Measurements from ENCODE around the gene SGCE. TPM values are rescaled to one million over a fixed set of nuclear protein-coding genes. Genes with fewer than 3 reads are reported as not detected.
A peak's percentile ranks its signal among the peaks of the same experiment; 100 is the strongest.

The SGCE gene
- total RNA-seq, 1 donor from 2014 or later = 51.3 TPM

DNA sequence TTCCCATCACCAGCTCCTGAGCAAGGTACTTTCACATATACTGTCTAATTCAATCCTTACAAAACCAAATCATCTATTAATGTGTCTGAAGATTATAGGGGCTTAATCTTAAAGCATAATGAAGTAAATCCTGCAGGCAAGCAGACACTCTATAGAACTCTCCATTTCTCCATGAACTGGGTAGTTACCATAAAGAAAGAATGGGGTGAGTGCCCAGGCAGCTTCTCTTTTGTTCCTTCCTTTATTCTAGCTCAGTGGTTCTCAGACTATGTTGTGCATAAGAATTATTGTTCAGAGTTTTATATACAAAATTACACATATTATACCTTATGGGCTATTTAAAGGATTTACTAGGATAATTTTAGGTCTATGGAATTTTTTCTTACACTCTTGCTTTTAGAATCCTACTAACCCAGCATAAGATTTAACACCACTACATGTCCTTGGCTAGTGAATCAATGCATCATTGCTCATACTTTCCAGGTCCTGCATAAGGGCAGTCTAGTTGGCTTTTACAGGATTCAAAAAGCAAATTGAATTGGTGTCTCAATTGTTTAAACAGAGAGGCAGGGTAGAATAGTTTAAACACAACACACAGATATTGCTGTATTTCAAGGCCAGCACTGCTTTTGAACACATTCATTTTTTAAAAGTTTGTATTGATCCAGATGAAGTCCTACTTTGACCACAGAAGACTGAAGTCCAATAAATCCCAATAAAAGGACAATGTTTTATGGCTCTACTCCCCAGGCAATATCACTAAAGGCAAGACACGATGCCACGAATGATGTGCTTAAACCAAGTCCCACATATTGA lies 12.9 kb downstream of the SGCE start:
- Mint-ChIP-seq H3K36me3 (peaks cover 3% of the 10 kb centered on the region), H3K27ac (no peak overlapping the region), H3K4me3 (no peak overlapping the region), H3K27me3 (ENCODE audit: low read depth) (no peaks in the 10 kb centered on the region), H3K9me3 (no peaks in the 10 kb centered on the region), H3K4me1 (peaks cover 22% of the 10 kb centered on the region)
- DNase-seq (ENCODE audit: low spot score in 2 of 2, unreplicated experiment in 2 of 2) = no peak
- TF ChIP-seq, protein P1, sequence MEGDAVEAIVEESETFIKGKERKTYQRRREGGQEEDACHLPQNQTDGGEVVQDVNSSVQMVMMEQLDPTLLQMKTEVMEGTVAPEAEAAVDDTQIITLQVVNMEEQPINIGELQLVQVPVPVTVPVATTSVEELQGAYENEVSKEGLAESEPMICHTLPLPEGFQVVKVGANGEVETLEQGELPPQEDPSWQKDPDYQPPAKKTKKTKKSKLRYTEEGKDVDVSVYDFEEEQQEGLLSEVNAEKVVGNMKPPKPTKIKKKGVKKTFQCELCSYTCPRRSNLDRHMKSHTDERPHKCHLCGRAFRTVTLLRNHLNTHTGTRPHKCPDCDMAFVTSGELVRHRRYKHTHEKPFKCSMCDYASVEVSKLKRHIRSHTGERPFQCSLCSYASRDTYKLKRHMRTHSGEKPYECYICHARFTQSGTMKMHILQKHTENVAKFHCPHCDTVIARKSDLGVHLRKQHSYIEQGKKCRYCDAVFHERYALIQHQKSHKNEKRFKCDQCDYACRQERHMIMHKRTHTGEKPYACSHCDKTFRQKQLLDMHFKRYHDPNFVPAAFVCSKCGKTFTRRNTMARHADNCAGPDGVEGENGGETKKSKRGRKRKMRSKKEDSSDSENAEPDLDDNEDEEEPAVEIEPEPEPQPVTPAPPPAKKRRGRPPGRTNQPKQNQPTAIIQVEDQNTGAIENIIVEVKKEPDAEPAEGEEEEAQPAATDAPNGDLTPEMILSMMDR (IDR thresholded peaks at IDR 0.05; ENCODE audit: unreplicated experiment) = no peak

DNA sequence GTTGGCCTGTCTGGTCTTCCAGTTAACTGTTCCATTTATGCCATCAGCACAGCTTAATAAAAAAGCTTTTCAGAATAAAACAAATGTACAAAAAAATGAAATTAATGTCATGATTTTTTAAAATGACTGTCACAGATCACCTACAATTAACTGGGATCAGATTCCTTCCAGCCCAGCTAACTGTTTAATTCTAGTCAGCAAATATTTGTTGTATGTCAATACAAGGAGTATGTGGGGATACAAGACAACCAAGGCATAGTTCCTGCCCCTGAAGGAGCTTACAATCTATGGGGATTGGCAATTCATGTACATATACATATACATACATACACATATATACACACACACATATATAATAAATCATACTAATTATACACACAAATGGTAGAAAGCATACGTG lies 16.5 kb downstream of the SGCE start:
- Mint-ChIP-seq H3K27me3 (ENCODE audit: low read depth) (no peaks in the 10 kb centered on the region), H3K4me3 (no peak overlapping the region)

DNA sequence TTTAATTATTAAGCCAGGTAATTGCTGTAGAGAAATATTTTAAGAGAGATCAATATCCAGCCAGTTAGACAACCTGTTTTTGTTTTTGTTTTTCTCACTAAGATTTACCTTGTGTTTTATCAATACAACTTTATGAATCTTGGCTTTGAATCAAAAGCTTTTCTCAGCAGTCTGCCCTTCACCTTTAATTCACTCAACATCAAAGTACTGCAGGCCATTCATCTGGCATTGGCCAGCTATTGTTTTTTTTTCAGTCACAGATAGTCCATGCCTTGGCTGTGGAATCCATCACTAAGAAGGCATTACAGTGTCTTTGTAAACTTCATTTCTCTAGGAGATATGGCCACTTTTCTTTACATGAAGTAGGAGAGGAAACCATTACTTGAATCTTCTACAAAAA lies 20.2 kb downstream of the SGCE start:
- Mint-ChIP-seq H3K4me1 (peaks cover 48% of the 10 kb centered on the region), H3K9me3 (no peaks in the 10 kb centered on the region), H3K27ac (peak overlapping the region; percentile 48), H3K36me3 (peaks cover 8% of the 10 kb centered on the region), H3K4me3 (no peak overlapping the region), H3K27me3 (ENCODE audit: low read depth) (no peaks in the 10 kb centered on the region)
- TF ChIP-seq, protein P1 (IDR thresholded peaks at IDR 0.05; ENCODE audit: unreplicated experiment) = no peak
- no peak for DNase-seq (ENCODE audit: low spot score in 2 of 2, unreplicated experiment in 2 of 2)

More for the DNA sequence above, 16.5 kb downstream of the SGCE start:
- Mint-ChIP-seq H3K27ac (no peak overlapping the region), H3K9me3 (no peaks in the 10 kb centered on the region), H3K4me1 (peaks cover 25% of the 10 kb centered on the region), H3K36me3 (peaks cover 8% of the 10 kb centered on the region)
- TF ChIP-seq, protein P1 (IDR thresholded peaks at IDR 0.05; ENCODE audit: unreplicated experiment) = no peak
- DNase-seq (ENCODE audit: low spot score in 2 of 2, unreplicated experiment in 2 of 2) = no peak

DNA sequence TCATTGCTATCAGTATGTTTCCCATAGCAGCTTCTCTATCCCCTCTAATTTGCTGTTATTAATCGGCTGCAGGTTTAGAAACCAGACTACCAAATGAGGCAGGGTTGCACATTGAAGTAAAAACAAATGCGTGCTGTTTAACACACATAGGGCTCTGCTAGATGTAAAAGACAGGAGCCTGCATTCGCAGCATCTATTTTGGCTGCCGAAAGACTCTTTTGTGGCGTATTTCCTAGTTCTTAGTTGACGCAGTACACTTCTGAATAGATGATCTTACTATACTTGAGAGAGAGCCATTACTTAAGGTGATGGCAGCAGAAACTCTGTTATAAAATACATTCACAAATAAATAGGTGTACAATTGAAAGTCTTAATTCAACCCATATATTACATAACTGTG lies 21.4 kb downstream of the SGCE start:
- no peak for DNase-seq (ENCODE audit: low spot score in 2 of 2, unreplicated experiment in 2 of 2)
- H3K36me3 Mint-ChIP-seq = peaks cover 5% of the 10 kb centered on the region
- no peaks in the 10 kb centered on the region for H3K9me3 Mint-ChIP-seq
- H3K27ac Mint-ChIP-seq = peak overlapping the region; percentile 62
- TF ChIP-seq, protein P1 (IDR thresholded peaks at IDR 0.05; ENCODE audit: unreplicated experiment) = no peak
- H3K27me3 Mint-ChIP-seq (ENCODE audit: low read depth) = no peaks in the 10 kb centered on the region
- no peak overlapping the region for H3K4me3 Mint-ChIP-seq
- H3K4me1 Mint-ChIP-seq = peaks cover 51% of the 10 kb centered on the region

DNA sequence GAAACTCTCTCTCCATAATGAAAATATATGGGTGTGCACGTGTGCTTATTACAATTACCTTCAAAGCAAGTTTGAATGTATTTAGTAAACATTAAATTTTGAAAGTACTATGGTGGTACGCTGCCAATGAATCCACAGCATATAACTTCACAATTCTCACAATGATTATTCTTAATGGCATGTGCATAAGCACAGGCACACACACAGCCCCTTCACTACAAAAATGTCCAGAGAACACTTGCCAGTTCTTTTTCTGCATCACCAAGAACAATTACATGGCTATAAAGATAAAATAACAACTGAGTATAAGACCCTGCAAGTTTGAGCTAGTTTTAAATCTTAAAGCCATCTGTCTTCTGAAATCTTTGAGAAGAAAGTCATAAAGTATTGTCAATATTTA lies 22.2 kb downstream of the SGCE start:
- TF ChIP-seq, protein P1 (IDR thresholded peaks at IDR 0.05; ENCODE audit: unreplicated experiment) = no peak
- Mint-ChIP-seq H3K4me3 (no peak overlapping the region), H3K36me3 (peaks cover 5% of the 10 kb centered on the region), H3K9me3 (no peaks in the 10 kb centered on the region), H3K4me1 (peaks cover 51% of the 10 kb centered on the region), H3K27ac (no peak overlapping the region), H3K27me3 (ENCODE audit: low read depth) (no peaks in the 10 kb centered on the region)
- no peak for DNase-seq (ENCODE audit: low spot score in 2 of 2, unreplicated experiment in 2 of 2)

Measured in mesothelial cell of epicardium (in vitro differentiated cells).